ENCODE results near the gene TBX10.
"Not testable (repeated sequence)": the region's sequence is repeated elsewhere in the genome, so short reads cannot be mapped to it uniquely, and the experiment has no call there.

The TBX10 gene

DNA sequence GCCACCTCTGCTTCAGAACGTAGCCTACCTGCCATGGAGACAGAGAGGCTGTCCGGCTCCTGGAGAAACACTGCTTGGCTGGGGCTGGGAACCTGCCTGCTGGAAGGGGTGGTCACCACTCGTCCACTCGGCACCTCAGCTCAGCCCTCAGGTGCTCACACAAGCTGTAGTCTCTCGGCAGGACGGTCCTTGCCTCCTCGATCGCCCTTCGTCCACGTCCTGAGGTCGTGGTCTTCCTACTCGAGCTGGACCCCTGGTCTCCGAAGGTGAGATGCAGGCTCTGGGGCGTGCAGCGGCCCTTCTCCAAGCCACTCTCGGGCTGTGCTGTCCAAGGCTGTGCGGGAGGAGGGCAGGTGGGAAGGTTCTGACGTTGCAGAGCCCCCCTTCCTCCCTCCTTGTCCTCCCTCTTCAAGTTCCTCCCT, at the start of gene TBX10:
Gene TBX10, minus strand, starts transcription at position 326 of the 422 bp plus-strand sequence. Its CDS starts 291 bp downstream, at position 35.
- no peak for DNase-seq (ENCODE audit: low read depth)

DNA sequence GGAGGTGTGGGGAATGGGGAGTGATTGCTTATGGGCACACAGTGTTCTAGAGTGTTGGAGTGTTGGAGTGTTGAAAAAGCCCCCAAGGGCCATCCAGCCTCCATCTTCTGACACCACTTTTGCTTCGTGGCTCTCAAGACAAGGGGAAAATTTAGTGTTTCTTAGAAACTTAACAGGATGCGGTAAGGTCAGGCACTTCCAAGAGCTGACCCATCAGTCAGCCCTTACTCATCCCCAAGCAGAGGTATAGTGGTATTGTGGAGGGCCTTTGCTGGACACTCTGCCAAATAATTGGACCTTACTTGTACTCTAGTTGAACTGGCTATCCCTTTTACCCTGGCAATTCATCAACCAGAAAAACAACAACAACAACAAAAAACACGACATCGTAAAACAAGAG, 49.6 kb upstream of the TBX10 start:
- no peak for DNase-seq (ENCODE audit: low read depth)

- DNase-seq (ENCODE audit: low read depth): no peak
Observed at GRCh38 chr11:67687986-67688385, 48.4 kb upstream of the TBX10 start.

DNA sequence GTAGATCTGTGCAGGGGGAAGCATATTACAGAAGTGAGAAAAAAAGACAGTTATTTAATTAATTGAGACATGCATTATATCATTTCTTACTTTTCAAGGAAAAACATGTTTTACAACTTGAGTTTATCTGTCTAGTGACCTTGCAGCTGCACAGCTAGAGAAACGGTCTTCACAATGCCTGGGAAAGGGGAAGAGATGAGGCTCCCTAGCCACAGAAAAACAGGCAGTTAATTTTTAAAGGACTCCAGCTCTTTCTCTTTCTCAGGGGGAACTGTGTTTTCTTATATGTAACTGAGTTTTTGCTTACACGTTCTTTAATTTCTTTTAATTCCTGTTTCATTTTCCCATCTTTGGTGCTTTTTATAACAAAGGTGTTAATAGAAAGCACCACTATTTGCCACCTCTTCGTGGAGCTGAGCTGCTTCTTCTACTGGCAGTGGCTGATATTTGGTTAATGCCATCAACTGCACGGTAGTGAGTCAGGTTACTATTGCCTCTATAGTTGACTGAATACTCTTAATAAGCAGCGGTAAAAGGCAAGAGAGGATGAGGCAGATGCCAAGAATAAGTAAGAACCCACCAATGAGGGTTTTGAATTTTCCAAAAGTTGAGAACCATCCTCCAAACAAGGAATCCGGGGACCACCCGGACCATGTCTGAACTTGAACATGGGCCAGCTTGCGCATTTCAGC, 46.2 kb upstream of the TBX10 start:
- not testable (repeated sequence) for DNase-seq (ENCODE audit: low read depth)

DNA sequence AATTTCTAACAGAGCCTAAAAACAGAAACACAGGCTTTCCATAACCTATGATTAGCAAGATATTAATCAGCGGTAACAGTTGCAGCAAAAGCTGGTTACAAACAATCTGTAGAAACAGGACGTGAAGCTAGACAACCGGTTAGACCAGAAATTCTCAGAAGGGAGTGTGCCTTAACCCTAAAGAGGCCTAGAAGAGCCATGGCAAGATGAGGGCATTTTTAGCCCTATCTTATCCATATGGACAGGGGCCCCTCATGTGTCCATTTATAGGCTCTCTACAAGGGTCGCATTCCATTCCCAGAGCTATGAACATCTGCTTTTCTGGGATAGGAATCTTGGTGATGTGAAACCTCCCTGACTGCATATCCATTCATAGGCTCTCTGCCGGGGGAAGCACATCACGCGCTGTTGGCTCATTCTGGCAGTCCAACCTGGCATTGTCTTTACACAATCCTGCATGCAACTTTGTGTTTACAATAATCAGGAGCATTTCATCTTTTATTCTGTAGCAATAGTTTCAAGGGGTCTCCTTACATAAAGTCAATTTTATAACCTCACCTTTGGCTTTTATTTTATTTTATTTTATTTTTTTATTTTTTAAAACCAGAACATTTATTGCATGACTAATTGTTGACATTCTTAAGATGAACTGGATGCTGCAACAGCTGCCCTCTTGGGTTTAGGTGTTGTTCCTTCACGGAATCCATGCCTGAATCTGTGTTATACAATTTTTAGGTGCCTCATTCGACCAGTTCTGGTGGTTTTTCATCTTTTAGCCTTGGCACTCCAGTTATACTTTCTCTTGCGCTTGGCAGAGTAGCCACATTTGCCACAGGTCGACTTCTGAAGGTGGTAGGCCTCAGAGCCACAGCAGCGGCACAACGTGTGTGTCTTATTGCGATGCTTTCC, 42.8 kb upstream of the TBX10 start:
- not testable (repeated sequence) for DNase-seq (ENCODE audit: low read depth)

DNA sequence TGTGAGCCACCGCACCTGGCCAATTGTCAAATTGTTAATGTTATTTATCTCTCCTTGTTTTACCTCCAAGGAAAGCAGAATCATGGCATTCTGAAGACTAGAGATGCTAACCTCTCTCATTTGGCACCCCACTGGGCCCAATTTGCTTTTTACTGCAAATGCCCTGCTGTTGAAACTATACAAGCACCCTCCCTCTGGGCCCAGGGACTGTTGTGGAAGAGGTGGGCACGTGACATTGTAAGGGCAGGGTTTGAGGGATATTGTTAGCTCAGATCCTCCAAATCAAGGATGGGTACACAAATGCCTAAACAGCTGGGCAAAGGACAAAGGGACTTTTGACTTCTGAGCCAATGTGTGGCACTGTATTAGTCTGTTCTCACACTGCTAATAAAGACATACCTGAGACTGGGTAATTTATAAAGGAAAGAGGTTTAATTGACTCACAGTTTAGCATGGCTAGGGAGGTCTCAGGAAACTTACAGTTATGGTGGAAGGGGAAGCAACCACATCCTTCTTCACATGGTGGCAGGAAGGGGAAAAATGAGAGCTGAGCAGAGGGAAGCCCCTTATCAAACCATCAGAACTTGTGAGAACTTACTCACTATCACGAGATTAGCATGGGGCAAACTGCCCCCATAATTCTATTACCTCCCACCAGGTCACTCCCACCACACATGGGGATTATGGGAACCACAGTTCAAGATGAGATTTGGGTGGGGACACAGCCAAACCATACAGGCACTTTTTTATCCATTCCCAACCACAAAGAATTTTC, 41.3 kb upstream of the TBX10 start:
- no peak for DNase-seq (ENCODE audit: low read depth)

- no peak for DNase-seq (ENCODE audit: low read depth)
Observed at GRCh38 chr11:67675058-67675747, 35.6 kb upstream of the TBX10 start.

- no peak for DNase-seq (ENCODE audit: low read depth)
Observed at GRCh38 chr11:67674442-67674871, 34.9 kb upstream of the TBX10 start, which contains the start of gene ALDH3B2. ALDH3B2 (minus strand) TSS chr11:67674623; CDS start chr11:67666935, 7,688 bp downstream.

- no peak for DNase-seq (ENCODE audit: low read depth)
Observed at GRCh38 chr11:67673902-67674301, 34.3 kb upstream of the TBX10 start.

- DNase-seq (ENCODE audit: low read depth): no peak
Observed at GRCh38 chr11:67673358-67673757, 33.8 kb upstream of the TBX10 start.

GRCh38 chr11:67671211-67671520, 31.6 kb upstream of the TBX10 start:
- no peak for DNase-seq (ENCODE audit: low read depth)

DNA sequence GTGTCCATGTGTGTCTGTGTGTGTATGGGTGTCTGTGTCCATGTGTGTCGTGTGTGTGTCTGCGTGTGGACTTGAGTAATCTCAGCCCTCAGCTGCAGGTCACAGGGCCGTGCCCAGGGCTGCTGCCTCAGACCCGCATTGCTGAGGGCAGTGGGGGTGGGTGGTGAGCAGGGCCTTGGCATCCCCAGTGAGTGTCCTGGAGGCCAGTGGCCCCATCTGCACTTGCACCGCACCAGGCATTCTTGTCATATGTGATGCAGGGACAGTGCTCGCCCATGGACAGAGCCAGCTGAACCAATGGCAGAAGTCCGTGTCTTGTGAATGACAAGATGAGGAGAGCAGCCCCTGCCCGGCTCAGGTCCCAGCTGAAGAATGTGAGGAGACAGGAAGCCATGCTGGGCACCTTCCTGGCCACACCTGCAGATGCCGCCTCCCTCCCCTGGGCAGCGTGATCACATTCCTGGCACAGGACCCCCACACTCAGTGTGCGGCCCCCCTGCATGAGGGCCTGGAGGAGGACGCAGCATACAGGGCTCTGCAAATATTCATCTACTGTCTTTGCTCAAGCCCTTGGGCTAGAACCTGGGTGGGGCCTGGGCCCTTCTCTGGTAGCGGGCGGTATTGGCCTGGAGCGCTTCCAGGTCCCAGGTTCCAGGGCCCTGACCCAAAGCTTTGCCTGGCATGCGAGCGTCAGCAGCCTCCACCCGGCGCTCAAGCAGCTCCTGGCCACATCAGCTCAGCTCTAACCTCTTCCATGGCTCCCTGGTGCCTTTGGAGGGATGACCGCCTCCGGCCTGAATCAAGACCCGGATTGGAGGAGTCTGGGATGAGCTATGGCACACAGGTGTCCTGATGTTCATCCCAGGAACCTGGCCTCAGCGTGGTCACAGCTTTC, 31.0 kb upstream of the TBX10 start:
- DNase-seq (ENCODE audit: low read depth): no peak

DNA sequence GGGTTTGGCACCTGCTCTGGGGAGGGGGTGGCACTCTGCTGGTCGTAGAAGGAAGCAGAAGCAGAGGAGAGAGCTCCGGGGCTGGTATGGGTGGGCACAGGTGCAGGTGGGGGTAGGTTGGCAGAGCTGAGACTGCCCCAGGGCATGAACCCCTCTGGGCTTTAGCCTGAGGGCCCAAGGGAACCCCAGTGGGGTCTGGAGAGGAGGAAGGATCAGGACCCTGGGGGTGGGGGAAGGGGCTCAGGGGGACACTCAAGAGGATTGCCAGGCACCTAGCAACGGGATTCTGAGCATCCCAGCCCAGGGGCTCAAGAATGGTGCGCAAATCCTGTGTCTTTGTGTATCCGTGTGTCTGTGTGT, 28.6 kb upstream of the TBX10 start:
- DNase-seq (ENCODE audit: low read depth): no peak

GRCh38 chr11:67667490-67668191, 28.1 kb upstream of the TBX10 start:
- no peak for DNase-seq (ENCODE audit: low read depth)

DNA sequence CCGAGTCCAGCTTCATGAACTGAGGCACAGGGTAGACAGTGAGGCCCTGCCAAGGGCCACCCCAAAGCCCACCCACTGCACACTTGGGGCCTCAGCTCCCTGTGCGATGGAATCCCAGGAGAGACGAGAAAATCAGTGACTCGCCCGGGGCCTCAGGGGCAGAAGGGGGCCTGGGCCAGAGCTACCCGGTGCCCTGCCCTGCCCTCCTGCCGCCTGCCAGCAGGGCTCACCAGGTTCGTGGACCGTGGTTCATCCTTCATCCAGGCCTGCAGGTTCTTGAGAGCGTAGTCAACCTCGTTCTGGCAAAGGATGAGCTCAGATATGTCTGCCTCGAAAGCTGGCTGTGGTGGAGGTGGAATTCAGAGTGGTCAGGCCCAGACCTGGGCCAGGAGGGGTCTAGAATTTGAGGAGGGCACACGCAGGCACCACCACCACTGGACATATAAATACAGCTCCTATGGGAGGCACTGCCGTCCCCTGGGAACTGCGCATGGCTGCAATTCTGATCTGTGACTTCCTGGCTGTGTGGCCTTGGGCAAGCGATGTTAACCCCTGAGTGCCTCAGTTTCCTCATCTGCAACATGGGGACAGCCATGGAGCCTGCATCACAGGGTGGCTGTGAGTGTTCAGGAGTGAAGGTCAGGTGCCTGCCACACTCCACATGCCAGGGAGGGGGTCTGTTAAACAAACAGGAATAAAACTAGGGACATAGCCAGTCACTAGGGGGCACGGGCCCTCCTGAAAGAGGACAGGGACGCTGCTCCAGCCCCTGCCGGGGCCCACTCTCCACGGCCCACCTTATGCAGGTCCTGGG, 27.3 kb upstream of the TBX10 start:
- DNase-seq (ENCODE audit: low read depth): no peak

- DNase-seq (ENCODE audit: low read depth): no peak
Observed at GRCh38 chr11:67666303-67666645, 26.7 kb upstream of the TBX10 start.

DNA sequence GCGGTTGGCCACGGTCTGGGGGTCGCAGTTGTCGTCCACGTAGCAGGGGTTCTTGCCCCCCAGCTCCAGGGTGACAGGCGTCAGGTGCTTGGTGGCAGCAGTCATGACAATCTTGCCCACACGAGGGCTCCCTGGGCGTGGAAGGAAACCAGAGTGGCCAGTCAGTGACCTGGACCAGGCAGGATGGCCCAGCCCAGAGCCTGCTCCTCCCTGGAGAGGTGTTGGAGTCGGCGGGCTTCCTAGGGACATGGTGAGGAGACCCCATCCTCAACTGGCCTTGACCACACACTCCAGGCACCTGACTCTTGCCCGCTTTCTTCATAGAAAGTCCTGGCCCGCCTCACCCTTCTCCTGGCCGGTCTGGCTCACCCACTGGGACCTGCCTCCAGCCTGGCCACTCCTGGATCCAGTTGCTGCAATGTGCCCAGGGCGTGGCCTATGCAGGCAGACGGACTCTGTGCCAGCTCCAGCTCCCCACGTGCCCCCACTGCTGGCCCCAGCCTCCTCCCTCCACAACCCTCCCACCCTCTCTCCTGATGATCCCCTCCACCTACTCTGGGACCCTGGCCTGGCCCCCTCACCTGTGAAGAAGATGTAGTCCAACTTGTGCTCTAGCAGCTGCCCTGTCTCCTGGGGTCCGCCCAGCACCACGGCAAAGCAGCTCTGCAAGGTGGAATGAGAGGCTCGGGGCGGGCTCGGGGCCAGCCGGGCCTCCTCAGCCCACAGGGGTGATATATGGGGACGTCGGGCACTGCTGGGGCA, 26.2 kb upstream of the TBX10 start:
- DNase-seq (ENCODE audit: low read depth): no peak

GRCh38 chr11:67664696-67665540, 25.4 kb upstream of the TBX10 start:
- DNase-seq (ENCODE audit: low read depth): no peak
